NCI-H774 (cell line): ENCODE data around the gene PLA2R1.

ENCODE experiments used
- DNase-seq: peaks from one replicate; lab custom pipeline; 2025; lab: John Stamatoyannopoulos, UW

PLA2R1 gene

DNA sequence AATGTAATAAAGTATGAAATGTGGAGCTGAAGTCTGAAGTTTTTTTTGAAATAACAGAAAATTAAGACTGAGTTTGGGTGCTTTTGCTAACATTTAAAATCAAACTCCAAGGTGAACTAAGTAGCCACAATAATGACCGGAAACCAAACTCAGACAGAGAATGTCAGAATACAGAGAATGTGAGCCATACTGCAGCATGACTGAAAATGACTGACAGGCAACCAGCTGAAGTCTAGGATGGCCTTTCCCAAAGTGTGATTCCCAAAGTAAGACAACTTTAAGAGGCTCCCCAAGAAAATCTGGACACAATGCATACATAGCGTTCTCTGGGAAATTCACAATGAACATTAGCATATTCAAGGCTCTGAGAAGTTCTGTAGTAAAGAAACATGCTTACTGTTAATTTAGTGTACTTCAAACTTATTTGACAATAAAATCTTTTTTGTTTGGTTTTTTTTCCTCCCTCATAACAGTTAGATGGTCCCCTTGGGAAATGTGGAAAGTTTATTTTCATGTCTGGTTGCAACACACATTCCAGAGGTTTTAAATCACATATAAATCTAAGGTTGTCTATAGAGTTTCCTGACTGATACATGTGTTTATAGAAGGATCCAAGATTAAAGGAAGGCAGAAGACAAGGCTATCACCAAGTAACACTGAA is 28.6 kb downstream of the PLA2R1 start:
- DNase-seq = no peak

DNA sequence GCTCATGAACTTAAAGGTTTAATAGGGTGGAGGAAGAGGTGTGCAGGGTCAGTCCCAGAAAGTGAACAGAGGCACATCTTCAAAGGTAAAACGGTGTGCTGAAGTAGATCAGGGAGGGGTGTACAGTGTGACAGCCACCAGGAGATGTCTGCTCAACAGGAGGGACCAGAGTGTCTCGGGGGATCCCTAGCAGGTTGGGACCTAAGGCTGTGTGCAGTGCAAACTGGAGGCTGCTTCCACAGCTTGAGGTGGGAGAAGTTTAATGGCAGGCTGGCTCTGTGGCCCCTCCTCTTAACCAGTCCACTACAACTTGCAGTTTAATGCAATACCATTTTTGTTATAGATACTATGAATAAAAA is 33.2 kb downstream of the PLA2R1 start:
- no peak for DNase-seq

- no peak for DNase-seq
These were observed 33.8 kb downstream of the PLA2R1 start for GRCh38 chr2:160028431-160029269.

DNA sequence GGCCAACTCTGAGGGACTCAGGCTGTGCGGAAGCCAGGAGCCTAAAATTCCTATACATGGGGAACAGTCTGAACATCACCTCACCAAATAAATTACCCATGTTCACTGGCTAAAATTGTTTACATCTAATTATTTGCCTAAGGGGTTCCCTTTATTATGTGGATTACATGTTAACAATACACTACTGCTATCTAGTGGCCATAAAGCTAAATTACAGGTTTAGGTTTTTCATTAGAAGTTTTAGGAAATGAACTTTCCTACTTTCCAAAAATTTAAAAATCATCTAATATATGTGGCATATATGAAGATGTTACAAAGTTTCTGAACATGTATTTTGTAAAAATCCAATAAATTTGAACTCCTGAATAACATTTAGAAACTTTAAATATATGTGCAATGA is 40.3 kb downstream of the PLA2R1 start:
- no peak for DNase-seq

DNA sequence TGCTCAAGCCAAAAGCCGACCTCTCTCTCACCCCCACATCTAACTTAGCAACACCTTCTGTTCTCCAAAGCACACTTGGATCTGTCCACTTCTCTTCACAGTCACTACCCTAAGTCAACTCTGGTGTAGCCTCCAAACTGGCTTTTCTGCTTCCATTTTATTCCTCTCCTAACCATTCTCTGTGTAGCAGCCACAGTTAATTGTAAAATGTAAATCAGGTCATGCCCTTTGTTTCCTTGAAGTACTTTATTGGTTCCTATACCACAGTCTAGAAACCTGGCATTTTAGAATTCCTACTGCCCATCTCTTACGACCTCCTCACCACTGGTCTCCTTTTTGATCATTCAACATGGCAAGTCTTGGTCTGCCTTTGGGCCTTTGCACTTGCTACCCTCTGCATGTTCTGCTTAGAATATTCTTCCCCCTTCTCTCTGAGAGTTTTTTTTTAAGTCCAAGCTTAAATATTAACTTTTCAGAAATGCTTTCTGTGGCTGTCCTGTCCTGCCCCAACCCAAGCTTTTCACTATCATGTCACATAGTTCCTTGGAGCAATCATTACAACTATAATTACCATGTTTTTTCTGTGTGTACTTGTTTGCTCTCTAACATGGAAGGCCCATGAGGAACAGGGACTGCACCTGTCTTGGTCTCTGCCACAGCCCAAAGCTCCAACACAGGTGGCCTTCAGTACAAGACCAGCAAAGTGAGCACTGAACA is 42.9 kb downstream of the PLA2R1 start:
- no peak for DNase-seq

- DNase-seq = no peak
These were observed 46.7 kb downstream of the PLA2R1 start for GRCh38 chr2:160015746-160016145.

- no peak for DNase-seq
These were observed 48.2 kb downstream of the PLA2R1 start for GRCh38 chr2:160014227-160014626.

- no peak for DNase-seq
These were observed 51.9 kb downstream of the PLA2R1 start for GRCh38 chr2:160010361-160011145.

- no peak for DNase-seq
These were observed 55.3 kb downstream of the PLA2R1 start for GRCh38 chr2:160007111-160007510.

GRCh38 chr2:160006475-160006874 is 55.9 kb downstream of the PLA2R1 start:
- no peak for DNase-seq

GRCh38 chr2:160005908-160006307 is 56.5 kb downstream of the PLA2R1 start:
- DNase-seq = no peak

GRCh38 chr2:160005476-160005875 is 56.9 kb downstream of the PLA2R1 start:
- DNase-seq = no peak

DNA sequence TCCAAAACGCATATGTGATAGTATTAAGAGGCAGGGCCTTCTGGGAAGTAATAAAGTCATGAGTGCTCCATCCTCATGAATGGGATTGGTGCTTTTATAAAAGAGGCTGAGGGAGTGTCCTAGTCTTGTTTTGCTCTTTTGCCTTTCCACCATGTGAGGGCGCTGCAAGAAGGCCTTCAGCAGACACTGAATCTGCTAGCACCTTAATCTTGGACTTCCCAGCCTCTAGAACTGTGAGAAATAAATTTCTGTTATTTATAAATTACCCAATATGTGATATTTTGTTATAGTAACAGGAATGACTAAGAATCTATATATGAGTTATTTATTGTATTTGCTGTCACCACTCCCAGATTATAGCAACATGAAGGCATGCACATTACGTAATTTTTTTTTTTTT is 63.5 kb downstream of the PLA2R1 start:
- no peak for DNase-seq

- DNase-seq = no peak
These were observed 64.2 kb downstream of the PLA2R1 start for GRCh38 chr2:159998243-159998642.

- no peak for DNase-seq
These were observed 65.4 kb downstream of the PLA2R1 start for GRCh38 chr2:159996792-159997546.

DNA sequence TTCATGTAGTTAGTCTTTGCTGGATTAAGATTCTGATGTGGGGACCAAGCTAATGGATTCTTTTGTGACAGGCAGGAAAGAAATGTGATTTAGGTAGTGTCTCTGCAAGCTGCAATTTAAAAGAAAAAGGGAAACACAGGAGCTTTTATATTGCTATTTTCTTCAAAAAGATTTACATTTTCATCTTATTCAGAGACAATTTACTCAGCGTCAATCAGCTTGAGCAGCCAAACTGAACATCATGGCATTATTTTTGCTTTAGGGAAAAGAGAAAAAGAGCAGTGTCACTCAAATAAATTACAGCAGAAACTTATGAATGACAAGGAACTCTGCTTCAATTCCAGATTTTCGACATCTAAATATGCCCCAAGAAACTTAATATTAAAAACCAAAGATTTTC is 67.4 kb downstream of the PLA2R1 start:
- DNase-seq = no peak

GRCh38 chr2:159989249-159989648 is 73.2 kb downstream of the PLA2R1 start:
- no peak for DNase-seq

GRCh38 chr2:159988412-159988970 is 73.9 kb downstream of the PLA2R1 start:
- no peak for DNase-seq

GRCh38 chr2:159987181-159987580 is 75.2 kb downstream of the PLA2R1 start:
- DNase-seq = no peak

DNA sequence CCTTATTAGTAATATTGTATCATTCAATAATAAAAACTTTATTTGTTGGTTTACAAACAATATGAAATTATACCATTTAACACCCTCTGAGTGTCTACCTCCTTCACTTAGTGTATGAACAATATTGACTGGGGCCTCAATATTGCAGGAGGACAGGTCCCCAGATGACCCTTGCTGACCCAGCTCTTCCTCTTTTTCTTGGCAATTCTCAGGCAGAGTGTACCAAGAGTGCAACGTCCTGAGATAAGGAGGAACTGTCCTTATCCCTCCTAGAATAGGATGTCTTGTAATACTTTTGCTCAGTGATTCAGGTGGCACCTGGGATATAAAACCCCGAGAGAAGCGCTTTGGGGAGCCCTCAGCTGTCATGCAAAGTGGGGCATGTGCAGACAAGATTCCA is 76.8 kb downstream of the PLA2R1 start:
- no peak for DNase-seq

GRCh38 chr2:159984034-159984433 is 78.4 kb downstream of the PLA2R1 start:
- no peak for DNase-seq
